ENCODE measurements around the gene LPAR1. TPM values are rescaled to one million over a fixed set of nuclear protein-coding genes. Genes with fewer than 3 reads are reported as not detected.
A peak's percentile ranks its signal among the peaks of the same experiment; 100 is the strongest.

The LPAR1 gene
- 11.0 TPM for total RNA-seq (2021; ENCODE audit: unreplicated experiment)
- 4.8 TPM for polyA plus RNA-seq (2012; ENCODE audit: insufficient read length)
- Bru-seq, nascent RNA: percentile 67 among the genes with signal in this experiment
- BruChase-seq, experiment 1, labeled RNA remaining after a 2-hour chase: percentile 55 among the genes with signal in this experiment
- percentile 59 among the genes with signal in this experiment for BruChase-seq, experiment 2, labeled RNA remaining after a 6-hour chase
- long read RNA-seq, partial matches to known transcripts: 3 of 28 reads
- long read RNA-seq, other reads (novel, unspliced or antisense): 22 of 28 reads

GRCh38 chr9:111038331-111039230, at the start of gene LPAR1:
TSS of gene LPAR1 (minus strand) at chr9:111038470. CDS start at chr9:110972117, 66,353 bp downstream.
- in situ Hi-C loops (cut with HindIII; ENCODE audit: low pct_unique_long_range_greater_than_20kb, low sequenced_read_pairs): no loop called here
- H3K27me3 ChIP-seq (ENCODE audit: control insufficient read depth, insufficient read depth, low read length): no peaks in the 10 kb centered on the region

GRCh38 chr9:111078391-111079038, 40.2 kb upstream of the LPAR1 start:
- Histone ChIP-seq H3K9me3 (ENCODE audit: control insufficient read depth, insufficient read depth, low read depth, low read length) (no peaks in the 10 kb centered on the region), H3K4me3 (ENCODE audit: low read depth in 2 of 2, low read length in 2 of 2) (no peak overlapping the region), H3K36me3 (ENCODE audit: control insufficient read depth, insufficient read depth, low read length) (no peaks in the 10 kb centered on the region), H3K27ac (ENCODE audit: low read length) (no peak overlapping the region), H3K4me1 (ENCODE audit: control insufficient read depth, insufficient read depth, low read length) (no peaks in the 10 kb centered on the region), H3K27me3 (ENCODE audit: control insufficient read depth, insufficient read depth, low read length) (no peaks in the 10 kb centered on the region)
- POLR2A ChIA-PET: no interaction called here
- CTCF ChIA-PET: no interaction called here
- BruUV-seq (replicated peaks): no TSS peak
- ATAC-seq (no peak), DNase-seq (ENCODE audit: low read depth, low spot score) (no peak)
- TF ChIP-seq SIN3A (IDR thresholded peaks at IDR 0.05; ENCODE audit: borderline replicate concordance, insufficient read depth, low read depth, low read length): no peak
- TF ChIP-seq POLR2AphosphoS5 (IDR thresholded peaks at IDR 0.05; ENCODE audit: low read depth, low read length): no peak
- TF ChIP-seq, protein P1, sequence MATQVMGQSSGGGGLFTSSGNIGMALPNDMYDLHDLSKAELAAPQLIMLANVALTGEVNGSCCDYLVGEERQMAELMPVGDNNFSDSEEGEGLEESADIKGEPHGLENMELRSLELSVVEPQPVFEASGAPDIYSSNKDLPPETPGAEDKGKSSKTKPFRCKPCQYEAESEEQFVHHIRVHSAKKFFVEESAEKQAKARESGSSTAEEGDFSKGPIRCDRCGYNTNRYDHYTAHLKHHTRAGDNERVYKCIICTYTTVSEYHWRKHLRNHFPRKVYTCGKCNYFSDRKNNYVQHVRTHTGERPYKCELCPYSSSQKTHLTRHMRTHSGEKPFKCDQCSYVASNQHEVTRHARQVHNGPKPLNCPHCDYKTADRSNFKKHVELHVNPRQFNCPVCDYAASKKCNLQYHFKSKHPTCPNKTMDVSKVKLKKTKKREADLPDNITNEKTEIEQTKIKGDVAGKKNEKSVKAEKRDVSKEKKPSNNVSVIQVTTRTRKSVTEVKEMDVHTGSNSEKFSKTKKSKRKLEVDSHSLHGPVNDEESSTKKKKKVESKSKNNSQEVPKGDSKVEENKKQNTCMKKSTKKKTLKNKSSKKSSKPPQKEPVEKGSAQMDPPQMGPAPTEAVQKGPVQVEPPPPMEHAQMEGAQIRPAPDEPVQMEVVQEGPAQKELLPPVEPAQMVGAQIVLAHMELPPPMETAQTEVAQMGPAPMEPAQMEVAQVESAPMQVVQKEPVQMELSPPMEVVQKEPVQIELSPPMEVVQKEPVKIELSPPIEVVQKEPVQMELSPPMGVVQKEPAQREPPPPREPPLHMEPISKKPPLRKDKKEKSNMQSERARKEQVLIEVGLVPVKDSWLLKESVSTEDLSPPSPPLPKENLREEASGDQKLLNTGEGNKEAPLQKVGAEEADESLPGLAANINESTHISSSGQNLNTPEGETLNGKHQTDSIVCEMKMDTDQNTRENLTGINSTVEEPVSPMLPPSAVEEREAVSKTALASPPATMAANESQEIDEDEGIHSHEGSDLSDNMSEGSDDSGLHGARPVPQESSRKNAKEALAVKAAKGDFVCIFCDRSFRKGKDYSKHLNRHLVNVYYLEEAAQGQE (IDR thresholded peaks at IDR 0.05; ENCODE audit: insufficient read depth in 1 of 2, low read depth in 2 of 2, low read length in 1 of 2): no peak
- in situ Hi-C loops (cut with HindIII; ENCODE audit: low pct_unique_long_range_greater_than_20kb, low sequenced_read_pairs): no loop called here
- intact Hi-C loops (cut with micrococcal nuclease; ENCODE audit: unreplicated experiment): no loop called here

More at GRCh38 chr9:111038331-111039230, at the start of gene LPAR1:
- peak; percentile 75 for ATAC-seq
- no TSS peak for BruUV-seq (replicated peaks)
- ChIA-PET POLR2A (no interaction called here), CTCF (no interaction called here)
- H3K9me3 ChIP-seq (ENCODE audit: control insufficient read depth, insufficient read depth, low read depth, low read length): no peaks in the 10 kb centered on the region
- intact Hi-C loops (cut with micrococcal nuclease; ENCODE audit: unreplicated experiment): loop anchor here (5.0 kb wide), 1 partner anchor 259 kb away; no protein-coding TSS in a partner anchor
- no peaks in the 10 kb centered on the region; the same call in 1 of the 2 replicates for H3K36me3 ChIP-seq (ENCODE audit: control insufficient read depth, insufficient read depth, low read length)
- peaks cover 8% of the 10 kb centered on the region for H3K4me1 ChIP-seq (ENCODE audit: control insufficient read depth, insufficient read depth, low read length)
- peak within 1 kb of the TSS; percentile 73 for H3K27ac ChIP-seq (ENCODE audit: low read length)
- peak within 1 kb of the TSS; percentile 55 to 73 for H3K4me3 ChIP-seq (ENCODE audit: low read depth in 2 of 2, low read length in 2 of 2)
- TF ChIP-seq SIN3A (IDR thresholded peaks at IDR 0.05; ENCODE audit: borderline replicate concordance, insufficient read depth, low read depth, low read length) (0 out of 2 replicates have a peak, but pooled peaks have one; percentile 4), CTCF (IDR thresholded peaks at IDR 0.05) (no peak; the same call in 1 of the 2 replicates)
- no peak for DNase-seq (ENCODE audit: low read depth, low spot score)

Measured in Panc1 (cell line).